Measurements from ENCODE around the gene RCAN3. TPM values are rescaled to one million over a fixed set of nuclear protein-coding genes. Genes with fewer than 3 reads are reported as not detected.

The RCAN3 gene
- total and polyA plus RNA-seq, 2 of the 13 experiments (the other 11 are each of a cell fraction or from before 2014, with no cell fraction given): 12.2 to 13.3 TPM

- TF ChIP-seq RARA (CRISPR knock-in tag; IDR thresholded peaks at IDR 0.05) (peak; percentile 49), ELF3 (CRISPR knock-in tag; IDR thresholded peaks at IDR 0.05) (0 out of 2 replicates have a peak, but pooled peaks have one; percentile 14), FOXA3 (CRISPR knock-in tag; IDR thresholded peaks at IDR 0.05) (peak; percentile 64), HMG20A (CRISPR knock-in tag; IDR thresholded peaks at IDR 0.05; ENCODE audit: borderline replicate concordance) (0 out of 2 replicates have a peak, but pooled peaks have one; percentile 52)
Measured at GRCh38 chr1:24549210-24549609, 46.6 kb downstream of the RCAN3 start (continued).

- in situ Hi-C loops (cut with HindIII; ENCODE audit: extremely low pct_ligation_motif_present, low pct_unique_long_range_greater_than_20kb) (no loop called here), intact Hi-C loops (cut with micrococcal nuclease; ENCODE audit: unreplicated experiment) (no loop called here)
- TF ChIP-seq MED13 (CRISPR knock-in tag; IDR thresholded peaks at IDR 0.05) (no peak), RCOR2 (CRISPR knock-in tag; IDR thresholded peaks at IDR 0.05) (peak; percentile 59; the same call in 1 of the 2 replicates), ZMYM3 (CRISPR knock-in tag; IDR thresholded peaks at IDR 0.05) (peak; percentile 71), CAMTA2 (CRISPR knock-in tag; IDR thresholded peaks at IDR 0.05; ENCODE audit: borderline replicate concordance) (no peak), FOXJ3 (CRISPR knock-in tag; IDR thresholded peaks at IDR 0.05; ENCODE audit: borderline replicate concordance) (no peak), ZNF562 (CRISPR knock-in tag; IDR thresholded peaks at IDR 0.05; ENCODE audit: borderline replicate concordance) (no peak), REXO4 (CRISPR knock-in tag; IDR thresholded peaks at IDR 0.05; ENCODE audit: borderline replicate concordance) (no peak), SALL1 (CRISPR knock-in tag; IDR thresholded peaks at IDR 0.05) (no peak), NCOA1 (CRISPR knock-in tag; IDR thresholded peaks at IDR 0.05) (no peak), HNRNPUL1 (IDR thresholded peaks at IDR 0.05; ENCODE audit: low read depth, low read length) (no peak), ZNF768 (CRISPR knock-in tag; IDR thresholded peaks at IDR 0.05) (peak; percentile 94), SRSF9 (IDR thresholded peaks at IDR 0.05; ENCODE audit: borderline replicate concordance, insufficient read depth, low read depth, low read length, poor library complexity, severe bottlenecking) (no peak), CENPX (CRISPR knock-in tag; IDR thresholded peaks at IDR 0.05) (no peak), AGO1 (IDR thresholded peaks at IDR 0.05; ENCODE audit: low read depth, low read length, poor library complexity, severe bottlenecking) (no peak), TOPORS (CRISPR knock-in tag; IDR thresholded peaks at IDR 0.05) (no peak), MXD1 (CRISPR knock-in tag; IDR thresholded peaks at IDR 0.05) (0 out of 2 replicates have a peak, but pooled peaks have one; percentile 9), NBN (conservative IDR thresholded peaks at IDR 0.05) (no peak)
- TF ChIP-seq, protein P1, sequence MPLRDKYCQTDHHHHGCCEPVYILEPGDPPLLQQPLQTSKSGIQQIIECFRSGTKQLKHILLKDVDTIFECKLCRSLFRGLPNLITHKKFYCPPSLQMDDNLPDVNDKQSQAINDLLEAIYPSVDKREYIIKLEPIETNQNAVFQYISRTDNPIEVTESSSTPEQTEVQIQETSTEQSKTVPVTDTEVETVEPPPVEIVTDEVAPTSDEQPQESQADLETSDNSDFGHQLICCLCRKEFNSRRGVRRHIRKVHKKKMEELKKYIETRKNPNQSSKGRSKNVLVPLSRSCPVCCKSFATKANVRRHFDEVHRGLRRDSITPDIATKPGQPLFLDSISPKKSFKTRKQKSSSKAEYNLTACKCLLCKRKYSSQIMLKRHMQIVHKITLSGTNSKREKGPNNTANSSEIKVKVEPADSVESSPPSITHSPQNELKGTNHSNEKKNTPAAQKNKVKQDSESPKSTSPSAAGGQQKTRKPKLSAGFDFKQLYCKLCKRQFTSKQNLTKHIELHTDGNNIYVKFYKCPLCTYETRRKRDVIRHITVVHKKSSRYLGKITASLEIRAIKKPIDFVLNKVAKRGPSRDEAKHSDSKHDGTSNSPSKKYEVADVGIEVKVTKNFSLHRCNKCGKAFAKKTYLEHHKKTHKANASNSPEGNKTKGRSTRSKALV (CRISPR knock-in tag; IDR thresholded peaks at IDR 0.05): no peak
Measured at GRCh38 chr1:24551290-24551959, 48.8 kb downstream of the RCAN3 start.

More at GRCh38 chr1:24551290-24551959, 48.8 kb downstream of the RCAN3 start:
- FAIRE-seq: no peak
- DNase-seq (ENCODE audit: low spot score): no peak
- Histone ChIP-seq H3K4me1 (ENCODE audit: insufficient read depth, low read length) (peaks cover 88% of the 10 kb centered on the region), H3K27me3 (ENCODE audit: control insufficient read depth in 1 of 2, insufficient read depth in 2 of 2, low read length in 2 of 2) (no peaks in the 10 kb centered on the region), H3K4me3 (replicated peaks in 1 of 3; ENCODE audit: insufficient read depth in 1 of 3, low read depth in 2 of 3, low read length in 3 of 3) (no peak overlapping the region), H2AFZ (ENCODE audit: low read length) (no peak overlapping the region), H3K9ac (ENCODE audit: insufficient read depth, low read depth, low read length) (peak overlapping the region; percentile 72), H3K79me2 (ENCODE audit: insufficient read depth, low read length) (no peaks in the 10 kb centered on the region), H3K27ac (ENCODE audit: extremely low read length, insufficient read depth, low read length) (peak overlapping the region; percentile 92), H4K20me1 (ENCODE audit: insufficient read depth, low read length) (no peaks in the 10 kb centered on the region), H3K4me2 (ENCODE audit: low read depth, low read length) (peak overlapping the region; percentile 65), H3K36me3 (replicated peaks in 1 of 2; ENCODE audit: control insufficient read depth in 1 of 2, insufficient read depth in 2 of 2, low read length in 2 of 2) (no peaks in the 10 kb centered on the region), H3K9me3 (ENCODE audit: low read length) (no peaks in the 10 kb centered on the region)
- POLR2A ChIA-PET: no interaction called here
- BruUV-seq (replicated peaks): TSS peak; percentile 81
- no peak for ATAC-seq
- WGBS (ENCODE audit: low lambda C conversion rate): 79% methylated on average over 13 of the region's 13 CpGs
- CTCF ChIA-PET (ENCODE audit: low intra/inter-chr PET ratio, low total read pairs): no interaction called here

Data from HepG2 (cell line).